AG04450 (cell line): ENCODE results near the gene LAMC2. TPM values are rescaled to one million over a fixed set of nuclear protein-coding genes. Genes with fewer than 3 reads are reported as not detected.
"Not testable (repeated sequence)": the region's sequence is repeated elsewhere in the genome, so short reads cannot be mapped to it uniquely, and the experiment has no call there.

Experiments
- CTCF ChIA-PET: fragments of 300-600, 350-600 bp; formaldehyde crosslinking; extraction: SDS; loops from one replicate; lab custom pipeline; 2022; ENCODE audit warnings: antibody characterized with exemption, inconsistent platforms; lab: Charles Lee
- POLR2A ChIA-PET: fragments of 350-600 bp; formaldehyde crosslinking; extraction: SDS; loops from one replicate; lab custom pipeline; 2021; ENCODE audit warnings: antibody characterized with exemption, inconsistent platforms; lab: Yijun Ruan, JAX
- DNase-seq: peaks from one replicate; pipeline ENCODE4 v3.0.0-alpha.2; 2011; ENCODE audit warnings: low read depth, low spot score
- H3K27ac ChIP-seq: one replicate; pipeline ENCODE4 v1.5.1; 2012; ENCODE audit warnings: low read depth, low read length, control low read depth
- H3K27me3 ChIP-seq: one replicate; pipeline ENCODE4 v1.6.0; 2012; ENCODE audit warnings: low read length; ENCODE audit not compliant: control insufficient read depth, insufficient read depth
- H3K4me3 ChIP-seq: 2 replicates; pipeline ENCODE4 v1.5.1; 2011; ENCODE audit warnings: mild to moderate bottlenecking, low read depth, low read length, control low read depth
- H3K9me3 ChIP-seq: 2 replicates; pipeline ENCODE4 v1.5.1; 2012; ENCODE audit warnings: low read length; ENCODE audit not compliant: control insufficient read depth, insufficient read depth
- polyA plus RNA-seq: library from polyadenylated mRNA; depleted of rRNA; stranded (reverse); fragments of >200 nt; gene quantifications from 2 replicates; pipeline ENCODE4 v1.2.3, GENCODE V29; 2011
- TF ChIP-seq, protein P1 (sequence below): IDR thresholded peaks from 2 replicates; pipeline ENCODE4 v1.5.1; 2011; ENCODE audit warnings: low read depth, low read length, control low read depth, inconsistent platforms

LAMC2 gene
- polyA plus RNA-seq, 1 experiment, result 1.6 TPM

DNA sequence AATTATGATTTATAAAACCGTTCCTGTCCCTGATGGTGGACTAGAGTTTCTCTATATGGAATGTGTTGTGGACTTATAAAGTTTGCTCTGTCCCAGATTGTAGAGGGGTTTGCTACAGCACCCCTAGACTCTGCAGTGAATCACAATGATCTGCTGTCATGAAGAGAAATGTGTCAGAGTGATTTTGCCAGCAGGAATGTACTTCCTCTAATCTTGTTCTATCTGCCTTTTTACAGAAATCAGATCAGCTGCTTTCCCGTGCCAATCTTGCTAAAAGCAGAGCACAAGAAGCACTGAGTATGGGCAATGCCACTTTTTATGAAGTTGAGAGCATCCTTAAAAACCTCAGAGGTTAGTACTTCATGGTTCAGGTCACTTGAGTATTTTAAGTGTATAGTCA, 52.0 kb downstream of the LAMC2 start:
- TF ChIP-seq, protein P1, sequence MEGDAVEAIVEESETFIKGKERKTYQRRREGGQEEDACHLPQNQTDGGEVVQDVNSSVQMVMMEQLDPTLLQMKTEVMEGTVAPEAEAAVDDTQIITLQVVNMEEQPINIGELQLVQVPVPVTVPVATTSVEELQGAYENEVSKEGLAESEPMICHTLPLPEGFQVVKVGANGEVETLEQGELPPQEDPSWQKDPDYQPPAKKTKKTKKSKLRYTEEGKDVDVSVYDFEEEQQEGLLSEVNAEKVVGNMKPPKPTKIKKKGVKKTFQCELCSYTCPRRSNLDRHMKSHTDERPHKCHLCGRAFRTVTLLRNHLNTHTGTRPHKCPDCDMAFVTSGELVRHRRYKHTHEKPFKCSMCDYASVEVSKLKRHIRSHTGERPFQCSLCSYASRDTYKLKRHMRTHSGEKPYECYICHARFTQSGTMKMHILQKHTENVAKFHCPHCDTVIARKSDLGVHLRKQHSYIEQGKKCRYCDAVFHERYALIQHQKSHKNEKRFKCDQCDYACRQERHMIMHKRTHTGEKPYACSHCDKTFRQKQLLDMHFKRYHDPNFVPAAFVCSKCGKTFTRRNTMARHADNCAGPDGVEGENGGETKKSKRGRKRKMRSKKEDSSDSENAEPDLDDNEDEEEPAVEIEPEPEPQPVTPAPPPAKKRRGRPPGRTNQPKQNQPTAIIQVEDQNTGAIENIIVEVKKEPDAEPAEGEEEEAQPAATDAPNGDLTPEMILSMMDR, result no peak
- H3K4me3 ChIP-seq, result no peak overlapping the region
- POLR2A ChIA-PET, result interaction anchor here (0.9 kb wide), 1 partner anchor 30 kb away, joined by 5 read pairs; no protein-coding TSS in a partner anchor
- no peaks in the 10 kb centered on the region for H3K9me3 ChIP-seq
- no peak overlapping the region for H3K27ac ChIP-seq
- DNase-seq, result no peak
- CTCF ChIA-PET, result interaction anchor here (0.7 to 1.3 kb wide), 3 partner anchors 10 to 275 kb away, joined by 3 to 8 read pairs (median 3); no protein-coding TSS in a partner anchor
- H3K27me3 ChIP-seq, result no peaks in the 10 kb centered on the region

DNA sequence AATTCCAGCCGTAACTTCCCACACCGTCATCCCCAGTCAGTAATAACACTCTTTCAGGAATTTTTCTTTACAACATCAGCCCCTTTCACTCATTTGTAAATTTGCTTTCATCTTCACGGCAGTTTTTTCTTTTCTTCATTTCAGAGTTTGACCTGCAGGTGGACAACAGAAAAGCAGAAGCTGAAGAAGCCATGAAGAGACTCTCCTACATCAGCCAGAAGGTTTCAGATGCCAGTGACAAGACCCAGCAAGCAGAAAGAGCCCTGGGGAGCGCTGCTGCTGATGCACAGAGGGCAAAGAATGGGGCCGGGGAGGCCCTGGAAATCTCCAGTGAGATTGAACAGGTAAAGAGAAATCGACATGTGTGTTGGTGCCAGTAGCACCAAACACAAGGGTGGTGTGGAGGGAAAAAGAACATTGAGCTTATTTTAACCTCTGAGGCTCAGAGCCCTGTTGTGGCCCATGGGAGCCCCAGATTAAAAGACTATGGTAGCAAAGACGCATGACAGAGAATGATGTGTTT, 53.2 kb downstream of the LAMC2 start:
- Histone ChIP-seq H3K9me3 (no peaks in the 10 kb centered on the region), H3K4me3 (no peak overlapping the region), H3K27ac (no peak overlapping the region), H3K27me3 (no peaks in the 10 kb centered on the region)
- no peak for DNase-seq
- TF ChIP-seq, protein P1, result no peak
- POLR2A ChIA-PET, result no interaction called here
- CTCF ChIA-PET, result interaction anchor here (1.5 kb wide), 1 partner anchor 10 kb away, joined by 3 read pairs; no protein-coding TSS in a partner anchor

DNA sequence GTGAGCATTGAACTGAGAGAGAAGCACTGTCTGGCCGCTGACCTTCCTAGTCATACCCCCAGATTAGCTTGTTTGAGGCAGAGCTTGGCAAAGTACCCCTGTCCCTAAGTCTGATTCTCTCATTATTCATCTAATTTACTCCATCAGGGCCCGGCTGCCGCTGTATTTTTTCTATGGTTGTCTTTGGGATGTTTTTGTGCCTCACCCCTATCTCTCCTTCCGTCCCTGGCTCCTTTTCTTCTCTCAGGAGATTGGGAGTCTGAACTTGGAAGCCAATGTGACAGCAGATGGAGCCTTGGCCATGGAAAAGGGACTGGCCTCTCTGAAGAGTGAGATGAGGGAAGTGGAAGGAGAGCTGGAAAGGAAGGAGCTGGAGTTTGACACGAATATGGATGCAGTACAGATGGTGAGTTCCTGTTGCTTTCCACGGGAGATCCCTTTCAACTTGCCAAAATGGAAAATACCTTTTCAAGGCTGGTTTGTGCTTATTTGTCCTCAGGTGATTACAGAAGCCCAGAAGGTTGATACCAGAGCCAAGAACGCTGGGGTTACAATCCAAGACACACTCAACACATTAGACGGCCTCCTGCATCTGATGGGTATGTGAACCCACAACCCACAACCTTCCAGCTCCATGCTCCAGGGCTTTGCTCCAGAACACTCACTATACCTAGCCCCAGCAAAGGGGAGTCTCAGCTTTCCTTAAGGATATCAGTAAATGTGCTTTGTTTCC, 53.9 kb downstream of the LAMC2 start:
- Histone ChIP-seq H3K27ac (no peak overlapping the region), H3K4me3 (no peak overlapping the region), H3K9me3 (no peaks in the 10 kb centered on the region), H3K27me3 (no peaks in the 10 kb centered on the region)
- no peak for DNase-seq
- ChIA-PET POLR2A (no interaction called here), CTCF (interaction anchor here (1.5 to 1.9 kb wide), 2 partner anchors 11 kb away, joined by 3 to 4 read pairs; no protein-coding TSS in a partner anchor)
- TF ChIP-seq, protein P1, result no peak

DNA sequence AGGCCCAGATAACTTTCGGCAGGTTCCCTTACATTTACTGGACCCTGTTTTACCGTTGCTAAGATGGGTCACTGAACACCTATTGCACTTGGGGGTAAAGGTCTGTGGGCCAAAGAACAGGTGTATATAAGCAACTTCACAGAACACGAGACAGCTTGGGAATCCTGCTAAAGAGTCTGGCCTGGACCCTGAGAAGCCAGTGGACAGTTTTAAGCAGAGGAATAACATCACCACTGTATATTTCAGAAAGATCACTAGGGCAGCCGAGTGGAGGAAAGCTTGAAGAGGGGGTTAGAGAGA, 54.4 kb downstream of the LAMC2 start:
- CTCF ChIA-PET, result interaction anchor here (1.9 kb wide), 1 partner anchor 12 kb away, joined by 4 read pairs; no protein-coding TSS in a partner anchor
- DNase-seq, result no peak

DNA sequence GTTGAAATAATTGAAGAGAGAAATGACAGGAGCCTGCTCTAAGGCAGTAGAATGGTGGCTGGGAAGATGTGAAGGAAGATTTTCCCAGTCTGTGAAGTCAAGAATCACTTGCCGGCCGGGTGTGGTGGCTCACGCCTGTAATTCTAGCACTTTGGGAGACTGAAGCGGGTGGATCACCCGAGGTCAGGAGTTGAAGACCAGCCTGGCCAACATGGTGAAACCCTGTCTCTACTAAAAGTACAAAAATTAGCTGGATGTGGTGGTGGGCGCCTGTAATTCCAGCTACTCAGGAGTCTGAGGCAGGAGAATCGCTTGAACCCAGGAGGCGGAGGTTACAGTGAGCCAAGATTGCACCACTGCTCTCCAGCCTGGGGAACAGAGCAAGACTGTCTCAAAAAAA, 54.8 kb downstream of the LAMC2 start:
- H3K27ac ChIP-seq, H3K9me3 ChIP-seq, H3K27me3 ChIP-seq, POLR2A ChIA-PET, H3K4me3 ChIP-seq, DNase-seq: not testable (repeated sequence)
- CTCF ChIA-PET, result interaction anchor here (1.9 kb wide), 1 partner anchor 12 kb away, joined by 4 read pairs; no protein-coding TSS in a partner anchor

More for the DNA sequence above, 54.4 kb downstream of the LAMC2 start:
- TF ChIP-seq, protein P1, result no peak
- no peaks in the 10 kb centered on the region for H3K9me3 ChIP-seq
- no peaks in the 10 kb centered on the region for H3K27me3 ChIP-seq
- H3K27ac ChIP-seq, result no peak overlapping the region
- POLR2A ChIA-PET, result no interaction called here
- no peak overlapping the region for H3K4me3 ChIP-seq
